ENCODE results near the gene SRA1. TPM values are rescaled to one million over a fixed set of nuclear protein-coding genes. Genes with fewer than 3 reads are reported as not detected.
A peak's percentile ranks its signal among the peaks of the same experiment; 100 is the strongest.

SRA1 gene
- total and polyA plus RNA-seq, 2 of the 8 experiments (the other 6 are each of a cell fraction or from before 2014, with no cell fraction given): 27.4 to 39.4 TPM

DNA sequence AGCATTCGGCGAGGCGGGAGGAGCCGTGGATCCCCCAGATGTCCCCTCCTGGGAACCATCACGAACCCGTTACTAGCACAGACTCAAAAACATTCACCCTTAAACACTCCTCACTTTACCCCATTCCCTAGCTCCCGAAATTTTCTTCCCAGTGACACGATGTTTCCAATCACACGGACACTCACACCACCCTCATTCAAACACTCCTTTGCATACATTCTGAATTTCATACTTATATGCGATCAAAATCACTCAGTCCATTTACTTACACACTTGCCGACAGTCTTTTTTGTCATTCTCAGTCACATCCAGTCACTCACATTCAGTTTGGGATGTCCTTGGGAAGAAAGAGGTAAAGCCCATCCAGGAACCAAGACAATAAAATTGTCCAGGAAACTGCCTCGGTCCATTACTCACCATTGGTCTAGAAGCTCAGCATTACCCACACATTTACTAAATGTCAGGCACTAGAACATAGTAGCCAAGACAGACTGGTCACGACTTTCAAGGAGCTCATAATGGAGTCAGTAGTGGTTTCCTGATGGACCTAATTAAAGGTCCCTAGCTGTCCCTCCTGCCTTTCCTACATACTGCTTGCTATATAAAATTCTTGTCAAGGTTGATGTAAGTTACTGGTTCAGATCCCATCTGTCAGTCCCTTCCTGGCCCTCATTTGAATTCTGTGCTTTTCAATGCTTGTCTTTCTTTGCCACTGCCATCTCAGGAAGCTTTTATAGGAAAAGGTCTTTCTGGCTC, 7.9 kb upstream of the SRA1 start:
- H3K4me1 ChIP-seq (replicated peaks in 1 of 4; ENCODE audit: control insufficient read depth in 3 of 4, insufficient read depth in 4 of 4, low read length in 3 of 4): peaks cover 0 to 11% (median 4%) of the 10 kb centered on the region in 4 experiments; a peak in 5 of 7 replicates
- peaks cover 14% of the 10 kb centered on the region for H3K23me2 ChIP-seq (ENCODE audit: low read depth, low read length)
- H3K79me1 ChIP-seq (ENCODE audit: low read depth, low read length): peaks cover 7% of the 10 kb centered on the region
- H3K4me3 ChIP-seq (ENCODE audit: extremely low read depth in 1 of 4, insufficient read depth in 2 of 4, low read depth in 3 of 4, low read length in 4 of 4): peak overlapping the region; percentile 90 to 99 (median 95)
- no peaks in the 10 kb centered on the region; a peak in 1 of 7 replicates for H3K27me3 ChIP-seq (replicated peaks in 1 of 4; ENCODE audit: control insufficient read depth in 3 of 4, extremely low read depth in 1 of 4, insufficient read depth in 3 of 4, low read length in 3 of 4)
- no peaks in the 10 kb centered on the region for H4K20me1 ChIP-seq (replicated peaks in 1 of 2; ENCODE audit: control insufficient read depth in 1 of 2, insufficient read depth in 2 of 2, low read length in 2 of 2)
- H4K8ac ChIP-seq (ENCODE audit: extremely low read depth, insufficient read depth, low read length): peak overlapping the region; percentile 84; the same call in 1 of the 2 replicates
- CTCF ChIA-PET (ENCODE audit: partially characterized antibody): interaction anchor here (0.9 to 3.4 kb wide), 3 partner anchors 12 to 74 kb away, joined by 3 to 20 read pairs (median 4); no protein-coding TSS in a partner anchor
- H3K9ac ChIP-seq (replicated peaks in 1 of 4; ENCODE audit: extremely low read depth in 1 of 4, low read depth in 3 of 4, low read length in 3 of 4): peak overlapping the region; percentile 72 to 95 (median 85)
- H3K14ac ChIP-seq (ENCODE audit: insufficient read length): no peak overlapping the region
- no peaks in the 10 kb centered on the region for H3K9me3 ChIP-seq (ENCODE audit: insufficient read depth in 2 of 2, low read depth in 1 of 2, low read length in 1 of 2)
- H3K4ac ChIP-seq (replicated peaks; ENCODE audit: insufficient read length, low read depth, low read length): peak overlapping the region; percentile 17
- H3K56ac ChIP-seq (replicated peaks; ENCODE audit: insufficient read length, low read depth, low read length): peak overlapping the region; percentile 78
- POLR2A ChIA-PET (ENCODE audit: partially characterized antibody): interaction anchor here (1.0 to 10.0 kb wide), 4 partner anchors 8 to 78 kb away, joined by 3 to 94 read pairs (median 14); partner anchors contain the start of genes EIF4EBP3 and SRA1
- H4K5ac ChIP-seq (ENCODE audit: insufficient read length, low read depth, low read length): peak overlapping the region; percentile 87
- FAIRE-seq: no peak
- peaks cover 3 to 9% of the 10 kb centered on the region in 2 experiments; a peak in 3 of 4 replicates for H3K79me2 ChIP-seq (ENCODE audit: control insufficient read depth in 1 of 2, insufficient read depth in 2 of 2, low read length in 2 of 2)
- peak overlapping the region; percentile 91 for H4K91ac ChIP-seq (replicated peaks; ENCODE audit: insufficient read length, low read length)
- H2BK15ac ChIP-seq (ENCODE audit: low read length): 0 out of 2 replicates have a peak overlapping the region, but pooled peaks have one; percentile 2
- H2BK120ac ChIP-seq (replicated peaks; ENCODE audit: low read depth, low read length): no peak overlapping the region
- peak overlapping the region; percentile 35; the same call in 1 of the 2 replicates for H2BK12ac ChIP-seq (ENCODE audit: low read depth, low read length)
- peak overlapping the region; percentile 65 for H3K27ac ChIP-seq (ENCODE audit: low read depth, low read length)
- peak overlapping the region; percentile 76; the same call in 1 of the 2 replicates for H2BK5ac ChIP-seq (ENCODE audit: low read depth, low read length)
- WGBS, 2 experiments (ENCODE audit: extremely low coverage in 1 of 2, insufficient coverage in 1 of 2, insufficient read length in 1 of 2, insufficient replicate concordance in 2 of 2, low coverage in 1 of 2, low lambda C conversion rate in 2 of 2, missing lambda C conversion rate in 1 of 2): 17% methylated on average over 12 of the region's 13 CpGs; no CpG with 5 or more reads in 1 of the 2 experiments
- peak overlapping the region; percentile 81 for H2AFZ ChIP-seq (ENCODE audit: low read length)
- no peak for DNase-seq (ENCODE audit: low read depth in 1 of 2, low spot score in 2 of 2)
- H3K4me2 ChIP-seq (ENCODE audit: insufficient read depth in 1 of 2, low read depth in 2 of 2, low read length in 2 of 2): peak overlapping the region; percentile 90 to 98
- H2BK20ac ChIP-seq (ENCODE audit: low read length): no peak overlapping the region
- peak overlapping the region; percentile 86; the same call in 1 of the 2 replicates for H2AK5ac ChIP-seq (ENCODE audit: low read depth, low read length)
- no peak overlapping the region for H3K23ac ChIP-seq (ENCODE audit: insufficient read length)
- peak overlapping the region; percentile 95 for H3K18ac ChIP-seq (ENCODE audit: extremely low read depth, low read length)
- peaks cover 0 to 18% (median 13%) of the 10 kb centered on the region in 4 experiments; a peak in 4 of 8 replicates for H3K36me3 ChIP-seq (ENCODE audit: control insufficient read depth in 2 of 4, insufficient read depth in 4 of 4, low read length in 3 of 4)
- TF ChIP-seq SP1 (IDR thresholded peaks at IDR 0.05; ENCODE audit: low read depth, low read length) (no peak), E2F6 (IDR thresholded peaks at IDR 0.05) (no peak), TAF7 (optimal IDR thresholded peaks at IDR 0.05; ENCODE audit: borderline replicate concordance, low read depth, low read length) (no peak), TEAD4 (IDR thresholded peaks at IDR 0.05; ENCODE audit: low read depth, low read length) (no peak), CREB1 (IDR thresholded peaks at IDR 0.05) (no peak), BRCA1 (IDR thresholded peaks at IDR 0.05; ENCODE audit: low read depth, low read length) (no peak), ZNF274 (IDR thresholded peaks at IDR 0.05; ENCODE audit: borderline replicate concordance, extremely low read depth, low read length) (no peak), BACH1 (IDR thresholded peaks at IDR 0.05; ENCODE audit: low read length) (no peak), POLR2A (IDR thresholded peaks at IDR 0.05; ENCODE audit: control extremely low read depth in 1 of 2, low read depth in 2 of 2, low read length in 2 of 2) (no peak), SP2 (IDR thresholded peaks at IDR 0.05; ENCODE audit: low read length) (no peak), EGR1 (IDR thresholded peaks at IDR 0.05; ENCODE audit: borderline replicate concordance, low read depth, low read length) (no peak), HDAC2 (IDR thresholded peaks at IDR 0.05; ENCODE audit: borderline replicate concordance in 1 of 2, low read depth in 2 of 2, low read length in 2 of 2) (no peak)

Data from H1 (cell line).